Esophagus squamous epithelium (tissue), 4 donors: ENCODE results near the gene RESP18.

Experiments
- CTCF ChIP-seq, 6 experiments: fragments of 450-650 bp in 4 of 6; fragments of 200-600 bp in 2 of 6; sonication (generic) in 2 of 6; IDR thresholded peaks; one replicate each; pipeline ENCODE4 v1.5.1; 2016 to 2019; ENCODE audit warnings: antibody characterized with exemption in 6 of 6, mild to moderate bottlenecking in 4 of 6, moderate library complexity in 4 of 6
- POLR2A ChIP-seq, 4 donors: fragments of 450-650 bp; IDR thresholded peaks; one replicate each; pipeline ENCODE4 v1.6.1; 2017; ENCODE audit warnings: antibody characterized with exemption in 4 of 4, mild to moderate bottlenecking in 4 of 4, moderate library complexity in 3 of 4

GRCh38 chr2:219306047-219306446 is 26.5 kb downstream of the RESP18 start:
- no peak for TF ChIP-seq CTCF (IDR thresholded peaks at IDR 0.05)
- no peak for TF ChIP-seq POLR2A (IDR thresholded peaks at IDR 0.05)
